AG10803 (cell line): Measurements from ENCODE around the gene PRKAG2.

Experiments used
- DNase-seq: peaks from one replicate; pipeline ENCODE4 v3.0.0; 2010; ENCODE audit warnings: low read depth
- H3K4me3 ChIP-seq: 2 replicates; pipeline ENCODE4 v1.5.1; 2011; ENCODE audit warnings: mild to moderate bottlenecking, low read length, control low read depth
- CTCF ChIP-seq: conservative IDR thresholded peaks from 2 replicates; pipeline ENCODE4 v1.5.1; 2011; ENCODE audit warnings: mild to moderate bottlenecking, low read length, control low read depth, inconsistent platforms

PRKAG2 gene

GRCh38 chr7:151599401-151600227, 277.3 kb downstream of the PRKAG2 start:
- DNase-seq, result peak; percentile 96
- peak overlapping the region; percentile 29; the same call in 1 of the 2 replicates for H3K4me3 ChIP-seq
- TF ChIP-seq CTCF, result peak; percentile 38; the same call in 1 of the 2 replicates

- DNase-seq, result peak; percentile 95
- no peak overlapping the region for H3K4me3 ChIP-seq
- peak; percentile 21; the same call in 1 of the 2 replicates for TF ChIP-seq CTCF
These were observed 279.1 kb downstream of the PRKAG2 start for GRCh38 chr7:151597541-151598444.

GRCh38 chr7:151595702-151596350, 281.1 kb downstream of the PRKAG2 start:
- DNase-seq, result no peak
- no peak overlapping the region for H3K4me3 ChIP-seq
- no peak for TF ChIP-seq CTCF

- no peak overlapping the region for H3K4me3 ChIP-seq
- DNase-seq, result peak; percentile 98
- TF ChIP-seq CTCF, result no peak
These were observed 283.9 kb downstream of the PRKAG2 start for GRCh38 chr7:151592868-151593486.

GRCh38 chr7:151592330-151592729, 284.6 kb downstream of the PRKAG2 start:
- no peak for DNase-seq
- TF ChIP-seq CTCF, result no peak
- H3K4me3 ChIP-seq, result no peak overlapping the region

GRCh38 chr7:151591866-151592265, 285.0 kb downstream of the PRKAG2 start:
- H3K4me3 ChIP-seq, result no peak overlapping the region
- TF ChIP-seq CTCF, result no peak
- no peak for DNase-seq
